Transverse colon (tissue), 4 donors: Measurements from ENCODE around the gene MAMDC2.

Experiments
- CTCF ChIP-seq, 5 experiments: fragments of 200-600 bp in 3 of 5; fragments of 450-650 bp in 2 of 5; sonication (generic) in 3 of 5; IDR thresholded peaks; 1 replicate in 2 of 5; 2 replicates in 3 of 5; pipeline ENCODE4 v1.5.1; 2016 to 2017; ENCODE audit warnings: antibody characterized with exemption in 5 of 5, inconsistent platforms in 3 of 5, mild to moderate bottlenecking in 2 of 5, moderate library complexity in 1 of 5
- EP300 ChIP-seq: sonication (generic); formaldehyde crosslinking; IDR thresholded peaks from one replicate; pipeline ENCODE4 v1.6.1; 2017; ENCODE audit warnings: antibody characterized with exemption, low read depth
- POLR2A ChIP-seq: fragments of 450-650 bp; IDR thresholded peaks from one replicate; pipeline ENCODE4 v1.6.1; 2016; ENCODE audit warnings: antibody characterized with exemption, mild to moderate bottlenecking, moderate library complexity
- POLR2AphosphoS5 ChIP-seq, 3 donors: sonication (generic); formaldehyde crosslinking; IDR thresholded peaks; one replicate each; pipeline ENCODE4 v1.6.1; 2016; ENCODE audit warnings: antibody characterized with exemption in 3 of 3

- TF ChIP-seq CTCF (IDR thresholded peaks at IDR 0.05) (no peak), POLR2AphosphoS5 (IDR thresholded peaks at IDR 0.05) (no peak), EP300 (no peak), POLR2A (no peak)
Observed at GRCh38 chr9:70145981-70146380, 102.3 kb downstream of the MAMDC2 start.
